ENCODE measurements around the gene KLHL30.

DNA sequence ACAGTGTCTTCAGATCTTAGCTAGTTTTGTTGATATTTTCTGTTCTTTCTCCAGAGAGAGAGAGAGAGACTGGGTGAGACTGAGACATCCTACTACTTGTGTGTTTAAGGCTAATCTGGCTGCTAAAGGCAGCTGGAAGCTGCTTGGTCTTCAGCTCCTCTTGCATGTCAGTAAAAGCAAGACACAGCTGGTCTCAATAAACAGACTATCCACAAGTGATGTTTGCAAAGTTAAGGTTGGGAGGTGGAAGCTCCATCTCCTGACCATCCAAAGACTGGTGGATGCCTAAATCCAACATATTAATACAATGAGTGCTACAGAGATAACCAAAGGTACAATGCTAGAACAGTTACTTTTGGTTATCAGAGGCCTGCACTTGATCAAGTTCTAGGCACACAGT, 38.1 kb downstream of the KLHL30 start:
- TF ChIP-seq, protein P1, sequence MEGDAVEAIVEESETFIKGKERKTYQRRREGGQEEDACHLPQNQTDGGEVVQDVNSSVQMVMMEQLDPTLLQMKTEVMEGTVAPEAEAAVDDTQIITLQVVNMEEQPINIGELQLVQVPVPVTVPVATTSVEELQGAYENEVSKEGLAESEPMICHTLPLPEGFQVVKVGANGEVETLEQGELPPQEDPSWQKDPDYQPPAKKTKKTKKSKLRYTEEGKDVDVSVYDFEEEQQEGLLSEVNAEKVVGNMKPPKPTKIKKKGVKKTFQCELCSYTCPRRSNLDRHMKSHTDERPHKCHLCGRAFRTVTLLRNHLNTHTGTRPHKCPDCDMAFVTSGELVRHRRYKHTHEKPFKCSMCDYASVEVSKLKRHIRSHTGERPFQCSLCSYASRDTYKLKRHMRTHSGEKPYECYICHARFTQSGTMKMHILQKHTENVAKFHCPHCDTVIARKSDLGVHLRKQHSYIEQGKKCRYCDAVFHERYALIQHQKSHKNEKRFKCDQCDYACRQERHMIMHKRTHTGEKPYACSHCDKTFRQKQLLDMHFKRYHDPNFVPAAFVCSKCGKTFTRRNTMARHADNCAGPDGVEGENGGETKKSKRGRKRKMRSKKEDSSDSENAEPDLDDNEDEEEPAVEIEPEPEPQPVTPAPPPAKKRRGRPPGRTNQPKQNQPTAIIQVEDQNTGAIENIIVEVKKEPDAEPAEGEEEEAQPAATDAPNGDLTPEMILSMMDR (conservative IDR thresholded peaks at IDR 0.05 in 1 of 2, IDR thresholded peaks at IDR 0.05 in 1 of 2; ENCODE audit: low read depth in 1 of 2, low read length in 2 of 2) = no peak
- TF ChIP-seq EZH2 (IDR thresholded peaks at IDR 0.05; ENCODE audit: low read length, missing control alignments) = no peak
